HepG2 (cell line): ENCODE results near the gene AKAIN1. TPM values are rescaled to one million over a fixed set of nuclear protein-coding genes. Genes with fewer than 3 reads are reported as not detected.

Source experiments
- HES4 ChIP-seq: sonication (generic); formaldehyde crosslinking; IDR thresholded peaks from 2 replicates; pipeline ENCODE4 v1.9.0; 2021; ENCODE audit warnings: mild to moderate bottlenecking, missing genetic modification reagents, borderline replicate concordance
- JUND ChIP-seq: sonication (generic); formaldehyde crosslinking; IDR thresholded peaks from 2 replicates; pipeline ENCODE4 v1.8.0; 2022; ENCODE audit warnings: mild to moderate bottlenecking, missing genetic modification reagents
- KLF12 ChIP-seq: sonication (generic); formaldehyde crosslinking; IDR thresholded peaks from 2 replicates; pipeline ENCODE4 v1.4.0; 2020; ENCODE audit warnings: missing genetic modification reagents, borderline replicate concordance
- LCORL ChIP-seq, 2 experiments: fragments of 450-650 bp in 1 of 2; sonication (generic) in 1 of 2; formaldehyde crosslinking in 1 of 2; IDR thresholded peaks; 2 replicates each; pipeline versions ENCODE4 v1.5.0 to v1.6.1; 2017 to 2020; ENCODE audit warnings: antibody characterized with exemption in 1 of 2, missing genetic modification reagents in 1 of 2
- MTA3 ChIP-seq: sonication (generic); formaldehyde crosslinking; IDR thresholded peaks from 2 replicates; pipeline ENCODE4 v1.4.0; 2020; ENCODE audit warnings: missing genetic modification reagents
- MYNN ChIP-seq: sonication (generic); formaldehyde crosslinking; IDR thresholded peaks from 2 replicates; pipeline ENCODE4 v1.4.0; 2020; ENCODE audit warnings: mild to moderate bottlenecking, low read depth, missing genetic modification reagents
- NR2F1 ChIP-seq, 2 experiments: fragments of 450-650 bp in 1 of 2; formaldehyde crosslinking in 1 of 2; IDR thresholded peaks; 2 replicates each; pipeline versions ENCODE4 v1.5.0 to v1.6.1; 2016 to 2020; ENCODE audit warnings: mild to moderate bottlenecking in 1 of 2, missing compliant biosample characterization in 1 of 2, missing genetic modification reagents in 1 of 2, moderate library complexity in 1 of 2
- RARG ChIP-seq: sonication (generic); formaldehyde crosslinking; IDR thresholded peaks from 2 replicates; pipeline ENCODE4 v1.4.0; 2020; ENCODE audit warnings: low read depth, mild to moderate bottlenecking, missing genetic modification reagents
- RXRB ChIP-seq: IDR thresholded peaks from 2 replicates; pipeline ENCODE4 v1.6.1; 2016; ENCODE audit warnings: borderline replicate concordance, missing genetic modification reagents, missing compliant biosample characterization
- TEAD2 ChIP-seq: sonication (generic); formaldehyde crosslinking; IDR thresholded peaks from 2 replicates; pipeline ENCODE4 v1.9.0; 2021; ENCODE audit warnings: missing genetic modification reagents
- ZBTB34 ChIP-seq: sonication (generic); formaldehyde crosslinking; IDR thresholded peaks from 2 replicates; pipeline ENCODE4 v1.8.0; 2022; ENCODE audit warnings: mild to moderate bottlenecking, missing genetic modification reagents
- ZBTB43 ChIP-seq: sonication (generic); formaldehyde crosslinking; conservative IDR thresholded peaks from 2 replicates; pipeline ENCODE4 v1.4.0; 2020; ENCODE audit warnings: missing genetic modification reagents
- ZFP41 ChIP-seq: sonication (generic); formaldehyde crosslinking; IDR thresholded peaks from 2 replicates; pipeline ENCODE4 v1.4.0; 2020; ENCODE audit warnings: mild to moderate bottlenecking, missing genetic modification reagents, borderline replicate concordance
- ZNF232 ChIP-seq: sonication (generic); formaldehyde crosslinking; IDR thresholded peaks from 2 replicates; pipeline ENCODE4 v1.4.0; 2020; ENCODE audit warnings: missing genetic modification reagents, borderline replicate concordance
- polyA plus RNA-seq, 8 experiments: library from polyadenylated mRNA; depleted of rRNA in 3 of 8; stranded (reverse) in 7 of 8; unstranded in 1 of 8; fragments of >200 nt; fragmentation: Illumina TruSeq in 4 of 8; extraction: Trizol in 4 of 8; gene quantifications; 2 replicates each; pipeline versions ENCODE4 v1.2.1 to v1.2.3, GENCODE V29; 2011 to 2016; ENCODE audit warnings: low read depth in 4 of 8, missing spikeins in 1 of 8, mixed read lengths in 1 of 8; ENCODE audit not compliant: insufficient read depth in 1 of 8
- total RNA-seq, 5 experiments: library from RNA; depleted of rRNA; stranded (reverse); fragments of >200 nt; fragmentation: Illumina TruSeq; extraction: Trizol; gene quantifications; 2 replicates each; pipeline ENCODE4 v1.2.3, GENCODE V29; 2016; ENCODE audit warnings: low read depth in 1 of 5
- TF ChIP-seq, protein P1 (sequence below): IDR thresholded peaks from 2 replicates; pipeline ENCODE4 v1.6.1; 2016
- TF ChIP-seq, protein P2 (sequence below): sonication (generic); formaldehyde crosslinking; conservative IDR thresholded peaks from 2 replicates; pipeline ENCODE4 v1.4.0; 2020; ENCODE audit warnings: missing genetic modification reagents
- TF ChIP-seq, protein P3 (sequence below): sonication (generic); formaldehyde crosslinking; IDR thresholded peaks from 2 replicates; pipeline ENCODE4 v1.8.0; 2022; ENCODE audit warnings: missing genetic modification reagents, low read depth, mild to moderate bottlenecking, borderline replicate concordance
- TF ChIP-seq, protein P4 (sequence below): IDR thresholded peaks from 2 replicates; pipeline ENCODE4 v1.6.1; 2016; ENCODE audit warnings: missing biosample characterization, missing genetic modification reagents, low read depth

AKAIN1 gene
- total and polyA plus RNA-seq, 2 of the 13 experiments (the other 11 are each of a cell fraction or from before 2014, with no cell fraction given): not detected

- no peak for TF ChIP-seq JUND (CRISPR knock-in tag)
- TF ChIP-seq ZNF232 (CRISPR knock-in tag): peak; percentile 62; the same call in 1 of the 2 replicates
- no peak for TF ChIP-seq MTA3 (CRISPR knock-in tag)
- peak; percentile 39; the same call in 1 of the 2 replicates for TF ChIP-seq LCORL (IDR thresholded peaks at IDR 0.05)
- TF ChIP-seq LCORL (CRISPR knock-in tag; IDR thresholded peaks at IDR 0.05): peak; percentile 31; the same call in 1 of the 2 replicates
- TF ChIP-seq, protein P1, sequence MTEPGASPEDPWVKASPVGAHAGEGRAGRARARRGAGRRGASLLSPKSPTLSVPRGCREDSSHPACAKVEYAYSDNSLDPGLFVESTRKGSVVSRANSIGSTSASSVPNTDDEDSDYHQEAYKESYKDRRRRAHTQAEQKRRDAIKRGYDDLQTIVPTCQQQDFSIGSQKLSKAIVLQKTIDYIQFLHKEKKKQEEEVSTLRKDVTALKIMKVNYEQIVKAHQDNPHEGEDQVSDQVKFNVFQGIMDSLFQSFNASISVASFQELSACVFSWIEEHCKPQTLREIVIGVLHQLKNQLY (CRISPR knock-in tag): peak; percentile 34; the same call in 1 of the 2 replicates
- TF ChIP-seq, protein P2, sequence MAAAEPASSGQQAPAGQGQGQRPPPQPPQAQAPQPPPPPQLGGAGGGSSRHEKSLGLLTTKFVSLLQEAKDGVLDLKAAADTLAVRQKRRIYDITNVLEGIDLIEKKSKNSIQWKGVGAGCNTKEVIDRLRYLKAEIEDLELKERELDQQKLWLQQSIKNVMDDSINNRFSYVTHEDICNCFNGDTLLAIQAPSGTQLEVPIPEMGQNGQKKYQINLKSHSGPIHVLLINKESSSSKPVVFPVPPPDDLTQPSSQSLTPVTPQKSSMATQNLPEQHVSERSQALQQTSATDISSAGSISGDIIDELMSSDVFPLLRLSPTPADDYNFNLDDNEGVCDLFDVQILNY (CRISPR knock-in tag): 0 out of 2 replicates have a peak, but pooled peaks have one; percentile 24
- TF ChIP-seq ZBTB34 (CRISPR knock-in tag): 0 out of 2 replicates have a peak, but pooled peaks have one; percentile 40
- no peak for TF ChIP-seq NR2F1 (CRISPR knock-in tag; IDR thresholded peaks at IDR 0.05)
- TF ChIP-seq, protein P3, sequence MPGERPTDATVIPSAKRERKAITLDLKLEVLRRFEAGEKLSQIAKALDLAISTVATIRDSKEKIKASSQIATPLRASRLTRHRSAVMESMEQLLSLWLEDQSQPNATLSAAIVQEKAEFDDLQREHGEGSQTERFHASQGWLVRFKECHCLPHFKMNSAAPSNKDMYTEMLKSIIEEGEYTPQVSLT (CRISPR knock-in tag): no peak
- peak; percentile 65 for TF ChIP-seq ZFP41 (CRISPR knock-in tag)
- no peak for TF ChIP-seq MYNN (CRISPR knock-in tag)
- peak; percentile 49; the same call in 1 of the 2 replicates for TF ChIP-seq TEAD2 (CRISPR knock-in tag)
- TF ChIP-seq HES4: peak; percentile 91
- peak; percentile 76; the same call in 1 of the 2 replicates for TF ChIP-seq ZBTB43 (CRISPR knock-in tag)
- TF ChIP-seq, protein P4, sequence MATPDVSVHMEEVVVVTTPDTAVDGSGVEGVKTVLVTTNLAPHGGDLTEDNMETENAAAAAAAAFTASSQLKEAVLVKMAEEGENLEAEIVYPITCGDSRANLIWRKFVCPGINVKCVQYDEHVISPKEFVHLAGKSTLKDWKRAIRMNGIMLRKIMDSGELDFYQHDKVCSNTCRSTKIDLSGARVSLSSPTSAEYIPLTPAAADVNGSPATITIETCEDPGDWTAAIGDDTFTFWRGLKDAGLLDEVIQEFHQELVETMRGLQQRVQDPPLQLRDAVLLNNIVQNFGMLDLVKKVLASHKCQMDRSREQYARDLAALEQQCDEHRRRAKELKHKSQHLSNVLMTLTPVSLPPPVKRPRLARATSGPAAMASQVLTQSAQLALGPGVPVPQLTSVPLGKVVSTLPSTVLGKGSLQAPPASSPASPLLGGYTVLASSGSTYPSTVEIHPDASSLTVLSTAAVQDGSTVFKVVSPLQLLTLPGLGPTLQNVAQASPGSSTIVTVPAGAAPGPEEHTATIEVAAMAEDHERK (CRISPR knock-in tag): peak; percentile 67
- TF ChIP-seq RARG (CRISPR knock-in tag): peak; percentile 98; the same call in 1 of the 2 replicates
- TF ChIP-seq KLF12: peak; percentile 56; the same call in 1 of the 2 replicates
- TF ChIP-seq RXRB (CRISPR knock-in tag): no peak
Measured at GRCh38 chr18:5237723-5238370, 40.8 kb upstream of the AKAIN1 start (continued).
